GM19025 (cell line): Measurements from ENCODE around the gene FLAD1.
A peak's percentile ranks its signal among the peaks of the same experiment; 100 is the strongest.

Source experiments
- ATAC-seq: cut with Tn5 transposase; IDR thresholded peaks from one replicate; pipeline ENCODE4 v1.9.1; 2021; ENCODE audit warnings: mild to moderate bottlenecking, low read depth, moderate library complexity; ENCODE audit not compliant: unreplicated experiment

The FLAD1 gene

DNA sequence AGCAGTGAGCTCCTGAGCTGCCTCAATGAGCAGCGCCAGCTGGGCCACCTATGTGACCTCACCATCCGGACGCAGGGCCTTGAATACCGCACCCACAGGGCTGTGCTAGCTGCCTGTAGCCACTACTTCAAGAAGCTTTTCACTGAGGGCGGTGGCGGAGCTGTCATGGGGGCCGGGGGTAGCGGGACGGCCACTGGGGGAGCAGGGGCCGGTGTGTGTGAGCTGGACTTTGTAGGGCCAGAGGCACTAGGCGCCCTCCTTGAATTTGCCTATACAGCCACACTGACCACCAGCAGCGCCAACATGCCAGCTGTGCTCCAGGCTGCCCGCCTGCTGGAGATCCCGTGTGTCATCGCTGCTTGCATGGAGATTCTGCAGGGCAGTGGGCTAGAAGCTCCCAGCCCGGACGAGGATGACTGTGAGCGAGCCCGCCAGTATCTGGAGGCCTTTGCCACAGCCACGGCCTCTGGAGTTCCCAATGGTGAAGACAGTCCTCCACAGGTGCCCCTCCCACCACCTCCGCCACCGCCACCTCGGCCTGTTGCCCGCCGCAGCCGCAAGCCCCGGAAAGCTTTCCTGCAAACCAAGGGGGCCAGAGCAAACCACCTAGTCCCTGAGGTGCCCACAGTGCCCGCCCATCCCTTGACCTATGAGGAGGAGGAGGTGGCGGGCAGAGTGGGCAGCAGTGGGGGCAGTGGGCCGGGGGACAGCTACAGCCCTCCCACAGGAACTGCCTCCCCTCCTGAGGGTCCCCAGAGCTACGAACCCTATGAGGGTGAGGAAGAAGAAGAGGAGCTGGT, 31.8 kb downstream of the FLAD1 start:
- no peak for ATAC-seq

DNA sequence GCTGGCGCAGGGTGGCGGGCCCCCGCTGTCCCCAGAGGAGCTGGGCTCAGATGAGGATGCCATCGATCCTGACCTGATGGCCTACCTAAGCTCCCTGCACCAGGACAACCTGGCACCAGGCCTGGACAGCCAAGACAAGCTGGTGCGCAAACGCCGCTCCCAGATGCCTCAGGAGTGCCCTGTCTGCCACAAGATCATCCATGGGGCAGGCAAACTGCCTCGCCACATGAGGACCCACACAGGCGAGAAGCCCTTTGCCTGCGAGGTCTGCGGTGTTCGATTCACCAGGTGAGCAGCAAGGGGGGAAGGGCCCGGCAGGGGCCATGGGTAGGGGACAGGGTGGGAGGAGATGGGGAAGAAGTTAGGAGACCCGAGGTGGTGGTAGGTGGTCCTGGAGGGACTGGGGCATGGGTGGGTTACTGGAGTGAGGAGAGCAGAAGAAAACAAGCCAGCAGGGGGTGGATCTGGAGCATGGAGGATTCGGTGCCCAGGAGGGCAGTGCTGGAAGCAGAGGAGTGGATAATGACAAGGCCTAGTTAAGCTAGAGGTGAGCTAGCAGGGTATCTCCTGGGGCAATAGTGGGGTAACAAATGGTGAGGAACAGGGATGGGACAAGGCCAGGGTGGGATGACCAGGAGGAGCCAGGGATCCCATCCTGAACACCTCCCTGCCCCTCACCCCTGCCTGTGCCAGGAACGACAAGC, 32.5 kb downstream of the FLAD1 start:
- no peak for ATAC-seq

DNA sequence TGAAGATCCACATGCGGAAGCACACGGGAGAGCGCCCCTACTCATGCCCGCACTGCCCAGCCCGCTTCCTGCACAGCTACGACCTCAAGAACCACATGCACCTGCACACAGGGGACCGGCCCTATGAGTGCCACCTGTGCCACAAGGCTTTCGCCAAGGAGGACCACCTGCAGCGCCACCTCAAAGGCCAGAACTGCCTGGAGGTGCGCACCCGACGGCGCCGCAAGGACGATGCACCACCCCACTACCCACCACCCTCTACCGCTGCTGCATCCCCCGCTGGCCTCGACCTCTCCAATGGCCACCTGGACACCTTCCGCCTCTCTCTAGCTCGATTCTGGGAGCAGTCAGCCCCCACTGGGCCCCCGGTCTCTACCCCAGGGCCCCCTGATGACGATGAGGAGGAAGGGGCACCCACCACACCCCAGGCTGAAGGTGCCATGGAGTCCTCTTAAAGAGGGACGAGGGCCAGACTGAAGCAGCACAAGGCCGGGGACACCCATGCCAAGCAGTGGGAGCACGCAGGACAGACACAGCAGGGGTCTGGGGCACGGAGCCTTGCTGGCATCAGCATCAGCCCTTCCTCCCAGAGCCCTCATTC, 33.2 kb downstream of the FLAD1 start:
- ATAC-seq, result no peak

DNA sequence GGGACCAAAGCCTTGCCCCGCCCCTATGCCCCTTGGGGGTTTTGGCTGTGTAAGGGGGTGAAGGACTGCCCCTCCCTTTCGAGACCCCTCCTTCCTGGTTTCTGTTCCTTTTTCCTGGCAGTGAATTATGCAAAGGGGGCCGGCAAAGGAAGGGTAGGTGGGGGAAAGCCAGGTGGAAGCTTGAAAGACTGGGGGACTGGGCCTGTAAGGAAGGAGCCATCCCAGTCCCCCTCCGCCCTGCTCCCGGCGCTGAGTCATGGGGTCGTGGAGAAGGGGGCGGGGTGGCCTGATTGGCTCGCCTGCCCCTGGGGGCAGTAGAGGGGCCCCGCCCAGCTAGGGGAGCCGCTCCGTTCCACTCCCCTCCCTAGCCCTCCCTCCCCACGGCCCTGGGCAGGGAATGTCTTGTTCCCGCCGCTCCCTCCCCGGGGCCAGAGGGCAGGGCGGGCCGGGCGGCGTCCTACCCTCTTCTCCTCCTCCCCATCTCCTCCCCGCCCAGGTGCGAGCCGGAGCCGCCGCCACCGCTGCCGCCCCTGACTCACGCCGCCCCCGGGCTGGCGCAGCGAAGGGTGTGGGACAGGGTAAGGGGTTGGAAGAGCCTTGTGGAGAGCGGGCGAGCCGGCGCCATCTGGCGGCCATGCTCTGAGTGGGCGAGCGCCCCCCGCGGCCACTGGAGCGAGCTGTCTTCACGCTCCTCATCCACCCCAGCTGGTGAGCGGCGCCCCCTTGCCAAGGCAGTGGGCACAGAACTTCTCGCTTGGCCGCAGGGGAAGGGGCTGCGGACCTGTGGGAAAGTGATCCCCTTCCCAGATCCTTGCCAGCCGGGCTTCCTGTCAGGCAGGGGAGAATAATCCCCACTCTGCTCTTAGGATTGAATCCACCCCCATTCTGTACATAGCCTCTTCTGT, 34.1 kb downstream of the FLAD1 start:
- peak; percentile 74 for ATAC-seq

DNA sequence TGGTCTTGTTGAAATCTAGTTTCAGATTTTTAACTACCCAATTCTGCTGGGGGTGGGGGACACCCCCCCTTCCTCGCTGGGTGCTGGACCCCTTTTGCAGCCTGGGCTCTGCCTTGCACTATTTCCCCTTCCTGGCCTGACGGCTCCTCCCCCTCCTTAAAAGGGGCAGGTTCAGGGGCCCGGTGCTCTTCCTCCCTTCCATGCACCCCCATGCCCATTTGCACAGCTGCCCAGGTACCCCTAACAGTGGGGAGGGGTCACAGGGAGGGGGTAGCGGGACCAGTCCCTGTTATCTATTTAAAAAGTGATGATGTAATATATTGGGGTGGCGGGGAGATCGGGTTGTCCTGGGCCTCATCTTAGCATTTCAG, 34.8 kb downstream of the FLAD1 start:
- no peak for ATAC-seq

DNA sequence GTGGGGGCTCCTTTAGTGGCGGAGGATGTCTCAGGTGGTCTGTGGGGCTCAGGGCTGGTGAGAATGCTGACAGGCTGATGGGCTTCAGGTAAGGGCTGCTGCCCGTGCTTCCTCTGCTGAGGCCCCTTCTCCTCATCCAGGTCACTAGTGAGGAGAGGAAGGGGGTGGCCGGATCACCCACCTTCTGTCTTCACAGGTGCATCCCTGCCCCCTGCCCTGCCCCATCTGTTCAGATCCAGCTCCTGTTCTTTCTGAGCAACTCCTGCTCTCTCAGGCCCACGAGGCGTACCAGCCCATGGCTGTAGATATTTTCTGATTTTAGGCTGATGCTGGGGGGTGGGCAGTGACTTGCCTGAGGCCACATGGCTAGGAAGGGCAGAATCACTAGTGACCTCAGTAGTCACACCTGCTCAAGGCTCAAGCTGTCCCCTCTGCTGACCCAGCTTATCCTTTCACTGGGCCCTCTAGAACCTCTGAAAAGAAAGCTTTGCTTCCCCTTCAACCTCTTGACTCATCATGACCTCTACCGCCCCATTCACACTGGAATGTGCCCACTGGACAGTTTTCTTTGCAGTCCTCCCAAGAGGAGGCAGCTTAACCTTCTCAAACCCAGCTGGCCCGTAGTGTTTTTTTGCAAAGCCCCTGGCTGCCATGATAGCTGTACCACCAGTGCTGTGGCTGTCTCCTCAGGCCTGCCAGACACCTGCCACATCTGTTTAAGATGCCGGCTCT, 35.6 kb downstream of the FLAD1 start:
- no peak for ATAC-seq

DNA sequence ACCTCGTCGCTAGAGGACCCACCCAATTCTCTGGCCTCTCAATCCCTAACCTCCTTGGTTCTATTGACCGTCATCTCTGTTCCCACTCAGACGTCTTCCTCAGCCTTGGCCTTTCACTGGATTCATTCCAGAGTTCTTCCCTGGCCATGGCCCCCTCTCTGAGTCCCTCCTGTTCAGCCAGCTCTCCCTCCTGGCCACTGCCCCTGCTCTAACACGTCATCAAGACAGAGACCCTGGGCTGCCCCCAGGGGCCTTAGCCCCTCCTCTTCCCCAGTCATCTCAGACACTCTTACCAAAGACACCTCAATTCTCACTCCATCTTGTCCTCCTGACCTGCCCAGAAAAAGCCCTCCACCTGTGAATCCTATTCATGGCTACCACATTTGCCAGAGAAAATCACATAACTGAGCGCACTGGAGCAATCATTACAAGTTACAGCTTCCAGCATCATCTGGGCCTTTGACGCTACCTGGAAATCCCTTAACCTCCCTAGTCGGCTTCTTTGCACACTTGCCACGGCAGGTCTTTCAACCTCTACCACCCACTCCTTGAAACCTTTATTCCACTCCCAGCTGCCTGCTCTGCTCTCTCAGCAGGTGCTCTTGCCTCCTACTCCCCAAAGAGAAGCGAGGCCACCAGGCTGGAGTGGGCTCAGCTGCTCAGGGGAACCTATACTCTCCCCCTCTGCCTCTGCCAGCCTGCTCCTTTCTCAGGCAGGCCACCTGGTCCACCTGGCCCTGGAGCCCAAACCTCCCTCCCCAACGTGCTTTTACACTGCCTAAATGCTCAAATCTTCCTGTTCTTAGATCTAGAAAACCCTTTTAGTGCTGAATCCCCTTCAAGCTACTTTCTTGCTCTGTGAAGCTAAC, 36.5 kb downstream of the FLAD1 start:
- ATAC-seq, result no peak

DNA sequence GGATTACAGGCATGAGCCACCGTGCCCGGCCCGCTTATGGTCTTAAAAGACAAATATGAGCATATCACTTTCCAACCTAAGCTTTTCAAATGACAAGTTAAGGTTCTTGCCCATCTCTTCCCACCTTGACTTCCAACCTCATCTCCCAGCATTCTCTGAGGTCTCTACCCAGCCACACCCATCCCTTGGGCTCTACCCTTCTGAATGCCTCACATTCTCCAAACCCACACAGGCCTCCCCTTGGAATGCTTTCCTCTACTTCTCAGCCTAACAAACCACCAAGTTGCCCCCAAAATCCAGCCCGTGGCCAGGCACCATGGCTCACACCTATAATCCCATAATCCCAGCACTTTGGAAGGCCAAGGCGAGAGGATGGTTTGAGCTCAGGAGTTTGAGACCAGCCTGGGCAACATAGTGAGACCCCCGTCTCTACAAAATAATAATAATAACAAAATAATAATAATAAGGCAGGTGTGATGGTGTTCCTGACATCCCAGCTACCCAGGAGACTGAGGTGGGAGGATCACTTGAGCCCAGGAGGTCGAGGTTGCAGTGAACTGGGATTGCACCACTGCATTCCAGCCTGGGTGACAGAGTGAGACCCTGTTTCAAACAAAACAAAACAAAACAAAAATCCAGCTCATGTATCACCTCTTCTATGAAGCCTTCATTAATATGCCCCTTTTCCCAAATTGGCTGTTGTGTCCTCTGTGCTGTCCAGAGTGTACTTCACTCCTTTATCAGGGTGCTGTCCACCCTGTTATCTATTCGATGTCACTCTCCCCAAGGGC, 39.2 kb downstream of the FLAD1 start:
- no peak for ATAC-seq

DNA sequence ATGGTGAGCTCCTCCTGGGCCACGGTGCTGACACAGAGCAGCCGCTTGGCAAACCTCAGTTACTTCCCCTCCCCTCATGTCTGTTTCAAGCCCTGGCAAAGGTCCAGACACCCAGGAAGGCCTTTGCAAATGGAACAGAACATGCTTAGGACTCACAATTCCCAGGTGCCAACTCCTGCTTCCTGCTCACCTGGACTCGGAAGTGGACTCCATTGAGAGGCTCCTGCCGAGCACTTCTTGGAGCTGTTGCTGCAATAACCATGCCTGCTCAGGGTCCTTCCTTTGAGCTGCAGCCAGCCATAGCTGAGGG, 39.7 kb downstream of the FLAD1 start:
- ATAC-seq, result no peak

DNA sequence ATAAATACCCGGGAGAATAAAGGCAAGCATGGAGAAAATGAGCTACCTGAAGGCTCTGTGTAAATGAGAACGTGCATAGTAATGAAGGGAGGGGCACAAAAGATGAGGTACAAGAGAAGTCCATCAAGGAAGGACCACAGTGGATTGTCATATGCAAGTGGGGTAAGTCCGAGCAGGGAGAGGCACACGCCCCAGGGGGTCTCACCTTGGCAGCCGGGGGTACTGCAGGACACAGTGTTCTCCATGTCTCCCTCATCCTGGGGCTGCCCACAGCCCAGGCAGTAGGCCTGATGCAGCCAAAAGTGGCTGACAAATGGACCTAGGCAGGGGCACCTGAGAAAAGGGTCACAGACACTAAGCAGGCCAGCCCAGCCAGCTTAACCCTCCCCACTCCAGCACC, 40.5 kb downstream of the FLAD1 start:
- ATAC-seq, result no peak

DNA sequence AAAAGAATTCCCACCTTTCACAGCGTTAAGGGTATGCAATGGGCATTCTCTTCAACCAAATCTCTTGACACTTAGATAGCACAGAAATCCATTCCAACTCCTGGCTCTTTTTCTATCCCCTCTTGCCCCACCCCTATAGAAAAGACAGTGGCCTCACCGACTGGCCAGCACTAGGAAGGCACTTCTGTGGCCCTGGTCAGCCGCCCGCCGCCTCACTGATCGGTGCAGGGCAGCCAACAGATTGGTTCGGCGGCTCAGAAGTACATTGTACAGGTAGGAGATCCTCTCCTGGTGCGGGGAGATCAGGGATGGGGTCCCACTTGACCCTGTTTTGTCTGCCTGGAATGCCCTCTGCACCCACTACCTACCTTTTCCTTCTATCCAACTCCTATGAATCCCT, 41.2 kb downstream of the FLAD1 start:
- no peak for ATAC-seq

DNA sequence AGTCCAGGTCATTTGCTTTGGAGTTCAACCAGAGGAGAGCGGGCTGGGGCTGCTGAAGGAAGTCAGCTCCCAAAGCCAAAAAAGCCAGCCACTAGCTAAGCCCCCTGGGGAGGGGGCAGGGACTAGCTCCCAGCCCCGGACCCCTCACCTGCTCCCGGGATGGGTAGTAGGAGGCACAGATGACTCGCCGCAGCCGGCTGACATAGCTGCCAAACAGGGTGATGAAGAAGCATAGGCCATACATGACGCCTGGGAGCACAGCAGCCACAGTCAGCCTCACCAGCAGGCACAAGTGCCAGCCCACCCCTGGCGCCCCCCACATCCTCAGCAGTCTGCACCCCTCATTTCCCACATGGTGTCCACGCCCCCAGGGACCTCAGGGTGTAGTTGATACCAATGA, 43.0 kb downstream of the FLAD1 start:
- no peak for ATAC-seq

DNA sequence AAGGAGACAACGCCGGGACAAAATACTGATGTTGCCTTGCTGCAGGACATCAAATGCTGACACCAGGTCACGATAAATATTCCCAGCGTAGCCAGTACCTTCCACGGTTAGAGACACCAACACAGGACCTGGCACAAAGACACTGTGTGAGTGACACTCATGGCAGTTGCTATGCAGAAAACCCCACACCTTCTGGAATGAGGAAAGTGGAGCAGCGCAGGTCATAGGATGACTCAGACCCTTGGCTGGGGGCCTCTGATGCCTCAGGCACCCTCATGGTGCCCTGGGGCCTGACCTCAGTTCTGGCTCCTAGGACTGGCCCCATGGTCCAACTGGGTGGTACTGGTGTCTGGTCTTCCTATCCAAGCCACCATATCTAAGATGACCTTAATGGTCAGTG, 43.4 kb downstream of the FLAD1 start:
- ATAC-seq, result no peak

DNA sequence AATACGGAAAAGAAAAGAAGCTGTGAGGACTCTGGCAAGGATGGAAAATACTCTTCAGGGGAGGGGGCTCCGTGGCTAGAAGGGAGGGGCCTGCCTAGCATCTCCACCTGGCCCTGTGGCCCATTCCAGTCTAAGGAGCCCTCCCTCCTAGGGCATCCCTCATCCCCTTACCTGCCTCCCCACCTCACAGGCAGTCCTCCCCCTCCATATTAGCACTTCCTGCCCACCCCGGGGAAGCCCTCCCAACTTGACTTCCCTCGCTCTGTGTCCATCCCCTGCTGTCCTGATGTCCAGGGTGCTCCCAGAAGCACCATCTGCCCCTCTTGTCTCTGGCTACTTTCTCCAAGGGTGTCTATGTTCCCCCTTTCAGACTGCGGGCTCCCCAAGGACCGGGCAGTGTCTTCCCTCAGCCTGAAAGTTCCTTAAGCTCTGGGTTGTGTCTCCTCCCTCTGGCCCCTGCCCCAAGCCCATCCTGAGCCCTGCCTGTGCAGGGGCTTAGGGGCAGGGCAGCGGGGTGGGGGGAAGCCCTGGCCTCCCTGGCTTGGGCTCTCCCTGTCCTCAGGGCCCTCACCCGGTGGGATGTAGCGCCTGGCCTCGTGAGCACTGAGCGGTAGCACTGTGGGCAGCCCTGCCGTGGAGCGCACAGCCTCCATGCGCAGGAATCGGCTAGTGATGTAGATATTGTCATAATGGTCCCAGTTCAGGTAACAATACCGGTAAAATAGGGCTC, 46.5 kb downstream of the FLAD1 start:
- no peak for ATAC-seq

DNA sequence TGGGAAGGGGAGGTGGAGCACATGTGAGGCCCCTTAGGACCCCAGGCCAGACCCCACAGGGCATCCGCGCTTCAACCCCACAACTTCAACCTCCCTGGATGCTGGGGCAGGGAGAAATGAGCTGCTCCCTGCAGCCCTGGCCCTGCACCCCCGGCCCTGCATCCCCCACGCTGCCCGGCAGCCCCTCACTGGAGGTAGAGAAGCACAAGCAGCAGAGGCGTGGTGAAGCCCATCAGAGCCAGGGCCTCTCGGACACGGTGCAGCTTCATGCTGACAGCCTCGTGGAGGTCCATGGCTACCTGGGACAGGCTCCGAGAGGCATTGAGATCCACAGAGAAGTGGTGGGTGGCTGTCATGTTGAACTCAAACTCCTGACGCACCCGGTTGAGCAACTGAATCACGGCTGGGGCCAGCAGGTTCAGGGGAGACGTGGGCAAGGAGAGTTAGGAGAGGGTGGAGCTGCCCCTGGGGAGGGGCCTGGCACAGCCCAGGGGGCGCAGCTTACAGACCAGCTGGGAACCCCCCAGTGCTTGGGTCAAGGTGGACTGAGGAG, 47.2 kb downstream of the FLAD1 start:
- ATAC-seq, result no peak

DNA sequence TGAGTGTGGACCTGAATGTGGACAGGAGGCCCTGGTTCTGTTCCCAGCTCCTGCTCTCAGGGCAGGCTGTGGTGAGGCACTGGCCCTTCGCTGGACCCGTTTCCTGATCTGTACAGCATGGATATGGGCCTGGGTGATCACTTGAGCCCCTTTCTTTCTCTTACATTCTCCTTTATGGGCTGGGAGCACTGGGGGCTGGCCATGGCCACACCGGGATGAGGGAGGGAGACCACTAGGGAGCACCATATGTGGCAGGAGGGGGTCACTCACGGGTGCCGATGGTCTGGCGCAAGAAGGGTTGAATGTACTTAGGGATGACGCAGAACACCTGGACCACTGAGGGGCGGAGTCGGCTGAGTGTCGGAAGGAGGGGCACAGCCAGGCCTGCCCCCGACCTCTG, 47.8 kb downstream of the FLAD1 start:
- no peak for ATAC-seq

DNA sequence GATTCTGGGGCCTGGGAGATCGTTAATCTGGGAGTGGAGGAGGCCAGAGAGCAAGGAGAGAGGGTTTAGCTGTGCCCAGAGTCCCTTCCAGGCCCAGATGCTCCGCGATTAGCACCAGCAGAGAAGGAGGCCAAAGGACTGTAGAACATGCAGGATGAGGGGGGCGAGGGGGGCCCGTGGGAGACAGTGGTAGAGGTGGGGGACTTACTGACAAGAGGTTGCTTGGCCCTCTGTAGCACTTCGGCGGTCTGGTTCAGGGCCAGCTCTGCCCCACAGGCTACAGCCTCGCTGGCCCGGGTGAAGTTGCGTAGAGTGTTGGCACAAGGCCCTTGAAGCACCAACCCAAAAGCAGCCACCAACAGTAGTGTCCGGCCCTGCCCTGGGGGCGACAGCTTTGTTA, 49.7 kb downstream of the FLAD1 start:
- no peak for ATAC-seq

DNA sequence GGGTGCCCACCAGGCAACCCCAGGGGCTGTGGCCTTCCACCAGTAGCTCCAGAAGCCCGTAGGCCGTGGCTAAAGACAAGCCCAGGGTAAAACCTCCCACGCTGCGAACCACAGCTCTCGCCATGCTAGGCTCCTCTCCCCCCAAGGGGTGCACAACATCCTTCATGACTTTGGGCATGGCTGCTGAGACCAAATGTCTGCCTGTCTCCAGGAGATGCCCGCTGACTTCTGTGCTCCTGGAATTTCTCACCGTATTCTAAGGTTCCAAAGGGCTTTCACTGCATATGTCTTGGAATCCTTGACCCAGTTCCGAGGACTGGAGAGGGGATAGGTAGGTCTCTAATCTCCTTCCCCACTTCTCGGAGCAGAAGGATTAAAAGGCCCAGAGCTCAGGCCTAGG, 50.4 kb downstream of the FLAD1 start, which contains the start of the genes DCST1 and DCST2:
DCST1 (plus strand) TSS at position 301 of the 400 bp plus-strand sequence. CDS start 213 bp downstream, outside the sequence.
DCST2 (minus strand) TSS at position 258 of the 400 bp plus-strand sequence; CDS start at position 178, 80 bp downstream.
- ATAC-seq, result no peak
